ENCODE data around the gene NFATC1. TPM values are rescaled to one million over a fixed set of nuclear protein-coding genes. Genes with fewer than 3 reads are reported as not detected.

The NFATC1 gene
- polyA plus RNA-seq, 1 experiment, result 0.73 TPM

DNA sequence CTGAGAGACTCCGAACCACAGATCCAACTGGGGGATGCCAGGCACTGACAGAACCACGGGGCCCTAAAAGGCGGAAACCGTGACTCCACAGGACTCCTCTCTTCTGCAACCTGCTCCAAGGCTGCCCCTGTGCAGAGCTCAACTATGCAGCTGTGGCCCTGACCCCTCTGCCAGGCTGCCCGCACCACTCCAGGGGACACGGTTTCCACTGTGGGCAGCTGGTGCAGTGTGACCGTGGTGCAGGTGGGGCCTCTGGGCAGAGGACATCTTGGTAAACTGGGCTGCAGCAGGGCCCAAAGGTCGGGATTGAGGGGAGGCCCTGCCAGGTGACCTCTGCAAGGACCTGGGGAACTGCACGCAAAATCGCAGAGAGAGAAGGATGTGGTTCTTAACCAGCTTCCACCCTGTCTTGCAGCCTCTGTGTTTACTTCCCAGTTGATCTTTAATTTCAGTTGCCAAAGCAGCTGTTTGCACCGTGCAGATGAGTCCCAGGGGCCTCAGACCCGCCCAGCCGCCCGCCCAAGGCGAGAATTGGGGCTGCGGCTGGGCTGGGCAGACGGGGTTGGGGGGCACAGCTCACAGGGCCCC, 179.3 kb downstream of the NFATC1 start:
- ChIA-PET CTCF (no interaction called here), POLR2A (no interaction called here)
- no peak overlapping the region for H3K27ac ChIP-seq (ENCODE audit: low read depth, low read length)
- no peak for TF ChIP-seq CTCF (IDR thresholded peaks at IDR 0.05; ENCODE audit: low read depth, low read length)
- H3K27me3 ChIP-seq (ENCODE audit: control insufficient read depth, insufficient read depth, low read length), result no peaks in the 10 kb centered on the region
- H3K4me3 ChIP-seq (ENCODE audit: low read depth, low read length), result no peak overlapping the region
- H3K9me3 ChIP-seq (ENCODE audit: control insufficient read depth, insufficient read depth, low read length), result peaks cover 53% of the 10 kb centered on the region
- DNase-seq (ENCODE audit: low read depth, low spot score), result no peak

- Histone ChIP-seq H3K27ac (ENCODE audit: low read depth, low read length) (peak overlapping the region; percentile 82), H3K27me3 (ENCODE audit: control insufficient read depth, insufficient read depth, low read length) (no peaks in the 10 kb centered on the region), H3K9me3 (ENCODE audit: control insufficient read depth, insufficient read depth, low read length) (peaks cover 58% of the 10 kb centered on the region), H3K4me3 (ENCODE audit: low read depth, low read length) (no peak overlapping the region)
- ChIA-PET CTCF (interaction anchor here (1.1 kb wide), 1 partner anchor 195 kb away, joined by 3 read pairs; no protein-coding TSS in a partner anchor), POLR2A (interaction anchor here (0.9 kb wide), 1 partner anchor 8 kb away, joined by 5 read pairs; no protein-coding TSS in a partner anchor)
- peak; percentile 77 for DNase-seq (ENCODE audit: low read depth, low spot score)
- TF ChIP-seq CTCF (IDR thresholded peaks at IDR 0.05; ENCODE audit: low read depth, low read length), result peak; percentile 33
Measured at GRCh38 chr18:79575891-79576685, 180.4 kb downstream of the NFATC1 start.

DNA sequence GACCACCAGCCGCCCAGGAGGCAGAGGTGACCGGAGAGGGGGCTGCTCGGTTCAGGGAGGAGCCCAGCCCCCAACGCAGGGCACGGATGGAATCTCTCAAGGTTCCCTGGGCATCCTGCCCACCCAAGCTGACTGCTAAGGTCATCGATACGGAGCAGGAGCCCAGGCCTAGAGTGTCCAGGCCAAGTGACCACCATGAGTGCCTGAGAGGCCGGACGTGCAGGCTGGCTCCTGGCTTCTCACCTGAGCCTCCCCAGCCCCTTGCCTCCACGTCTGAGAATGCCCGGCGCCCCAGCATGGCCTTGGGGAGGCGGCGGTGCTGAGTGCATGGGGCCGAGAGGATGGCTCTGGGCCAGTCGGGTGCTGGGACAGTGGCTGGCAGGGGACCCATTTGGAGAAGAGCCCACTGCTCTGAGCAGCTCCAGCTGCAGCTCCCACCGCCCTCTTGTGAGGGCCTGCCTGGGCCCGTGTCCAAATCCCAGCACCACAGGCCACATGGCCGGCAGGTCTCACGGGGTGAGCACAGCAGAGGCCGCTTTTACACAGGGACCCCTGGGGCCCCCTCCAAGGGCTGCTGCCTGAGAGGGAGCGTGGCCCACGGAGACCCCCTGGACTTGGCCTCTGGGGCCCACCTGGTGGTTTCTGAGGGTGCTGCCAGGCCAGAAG, 181.1 kb downstream of the NFATC1 start:
- peaks cover 52% of the 10 kb centered on the region for H3K9me3 ChIP-seq (ENCODE audit: control insufficient read depth, insufficient read depth, low read length)
- 0 out of 2 replicates have a peak, but pooled peaks have one; percentile 2 for TF ChIP-seq CTCF (IDR thresholded peaks at IDR 0.05; ENCODE audit: low read depth, low read length)
- H3K27ac ChIP-seq (ENCODE audit: low read depth, low read length), result peak overlapping the region; percentile 82
- ChIA-PET CTCF (interaction anchor here (1.1 kb wide), 1 partner anchor 195 kb away, joined by 3 read pairs; no protein-coding TSS in a partner anchor), POLR2A (interaction anchor here (0.9 kb wide), 1 partner anchor 9 kb away, joined by 5 read pairs; no protein-coding TSS in a partner anchor)
- DNase-seq (ENCODE audit: low read depth, low spot score), result no peak
- no peaks in the 10 kb centered on the region for H3K27me3 ChIP-seq (ENCODE audit: control insufficient read depth, insufficient read depth, low read length)
- no peak overlapping the region for H3K4me3 ChIP-seq (ENCODE audit: low read depth, low read length)

- TF ChIP-seq CTCF (IDR thresholded peaks at IDR 0.05; ENCODE audit: low read depth, low read length), result no peak
- CTCF ChIA-PET, result no interaction called here
- no peak overlapping the region for H3K4me3 ChIP-seq (ENCODE audit: low read depth, low read length)
- H3K27ac ChIP-seq (ENCODE audit: low read depth, low read length), result no peak overlapping the region
- H3K27me3 ChIP-seq (ENCODE audit: control insufficient read depth, insufficient read depth, low read length), result no peaks in the 10 kb centered on the region
- peaks cover 43% of the 10 kb centered on the region for H3K9me3 ChIP-seq (ENCODE audit: control insufficient read depth, insufficient read depth, low read length)
- POLR2A ChIA-PET, result no interaction called here
- no peak for DNase-seq (ENCODE audit: low read depth, low spot score)
Measured at GRCh38 chr18:79577451-79578395, 182.0 kb downstream of the NFATC1 start.
